Vagina (tissue), 2 donors: Measurements from ENCODE around the gene CBR3.

Source experiments
- POLR2A ChIP-seq, 2 donors: fragments of 450-650 bp; IDR thresholded peaks; one replicate each; pipeline ENCODE4 v1.6.1; 2017; ENCODE audit warnings: antibody characterized with exemption in 2 of 2, mild to moderate bottlenecking in 2 of 2, moderate library complexity in 2 of 2
- POLR2AphosphoS5 ChIP-seq, 2 donors: sonication (generic); formaldehyde crosslinking; IDR thresholded peaks; one replicate each; pipeline ENCODE4 v1.9.0; 2017; ENCODE audit warnings: antibody characterized with exemption in 2 of 2, mild to moderate bottlenecking in 2 of 2, low read depth in 1 of 2; ENCODE audit not compliant: insufficient read depth in 1 of 2

DNA sequence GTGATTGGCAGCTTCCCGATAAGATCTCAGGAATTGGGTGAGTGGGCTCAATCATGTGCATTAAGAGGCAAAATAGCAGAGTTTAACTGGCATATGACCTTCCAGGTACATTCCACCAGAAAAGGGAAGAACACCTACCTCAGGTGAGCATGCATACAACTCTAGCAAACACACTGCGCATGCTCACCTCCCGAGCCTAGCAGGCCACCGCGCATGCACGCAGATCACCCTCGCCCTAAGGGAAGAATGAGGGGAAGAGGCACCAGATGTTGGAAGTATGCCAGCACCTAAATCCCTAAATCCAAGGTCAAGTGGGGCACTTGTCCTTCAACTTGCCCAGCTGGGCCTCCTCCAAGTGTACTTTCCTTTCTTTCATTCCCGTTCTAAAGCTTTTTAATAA, 23.6 kb upstream of the CBR3 start:
- TF ChIP-seq POLR2A (IDR thresholded peaks at IDR 0.05): no peak
- TF ChIP-seq POLR2AphosphoS5 (IDR thresholded peaks at IDR 0.05; ENCODE audit: insufficient read depth in 1 of 2, low read depth in 1 of 2): no peak
